Common myeloid progenitor, CD34-positive (primary cell): ENCODE results near the gene DACT1.

ENCODE experiments used
- CTCF ChIA-PET: fragments of 350-600 bp; sonication (Branson Sonifier 250); formaldehyde crosslinking; loops from one replicate; lab custom pipeline; 2021; ENCODE audit warnings: antibody characterized with exemption; lab: Charles Lee
- POLR2A ChIA-PET: fragments of 350-600 bp; sonication (Branson Sonifier 250); formaldehyde crosslinking; loops from one replicate; lab custom pipeline; 2021; ENCODE audit warnings: antibody characterized with exemption; lab: Charles Lee
- DNase-seq, 3 donors: peaks; one replicate each; pipeline versions ENCODE4 v3.0.0 to v3.0.0-alpha.2; 2013
- H3K27ac ChIP-seq, 2 experiments: 1 replicate in 1 of 2; 2 replicates in 1 of 2; pipeline ENCODE4 v1.7.0; 2013; ENCODE audit warnings: inconsistent platforms in 2 of 2, low read length in 2 of 2, mild to moderate bottlenecking in 2 of 2, low read depth in 1 of 2, moderate library complexity in 1 of 2; ENCODE audit not compliant: severe bottlenecking in 2 of 2, insufficient read depth in 1 of 2, poor library complexity in 1 of 2
- H3K27me3 ChIP-seq, 5 experiments: replicated peaks in 2 of 5; 1 replicate in 3 of 5; 2 replicates in 2 of 5; pipeline versions ENCODE4 v1.6.1 to v1.7.0; 2013; ENCODE audit warnings: low read length in 4 of 5, mild to moderate bottlenecking in 2 of 5, moderate library complexity in 2 of 5, inconsistent platforms in 1 of 5; ENCODE audit not compliant: insufficient read depth in 5 of 5, control insufficient read depth in 4 of 5
- H3K36me3 ChIP-seq, 4 experiments: 1 replicate in 2 of 4; 2 replicates in 2 of 4; pipeline versions ENCODE4 v1.6.1 to v1.7.0; 2013; ENCODE audit warnings: low read length in 3 of 4, control low read depth in 1 of 4, mild to moderate bottlenecking in 1 of 4; ENCODE audit not compliant: control insufficient read depth in 4 of 4, insufficient read depth in 4 of 4
- H3K4me1 ChIP-seq, 4 experiments: 1 replicate in 3 of 4; 2 replicates in 1 of 4; pipeline versions ENCODE4 v1.6.1 to v1.7.1; 2013; ENCODE audit warnings: low read length in 3 of 4, mild to moderate bottlenecking in 3 of 4, control low read depth in 1 of 4, inconsistent platforms in 1 of 4, moderate library complexity in 1 of 4; ENCODE audit not compliant: control insufficient read depth in 4 of 4, insufficient read depth in 4 of 4; ENCODE audit errors: control extremely low read depth in 1 of 4
- H3K4me3 ChIP-seq, 7 experiments: 1 replicate in 4 of 7; 2 replicates in 3 of 7; pipeline versions ENCODE4 v1.5.1 to v1.7.0; 2013; ENCODE audit warnings: mild to moderate bottlenecking in 7 of 7, low read length in 6 of 7, moderate library complexity in 6 of 7, inconsistent platforms in 2 of 7, low read depth in 2 of 7, control low read depth in 1 of 7; ENCODE audit not compliant: insufficient read depth in 4 of 7, control insufficient read depth in 1 of 7; ENCODE audit errors: extremely low read depth in 1 of 7
- H3K9me3 ChIP-seq, 5 experiments: 1 replicate in 4 of 5; 2 replicates in 1 of 5; pipeline versions ENCODE4 v1.6.1 to v1.7.1; 2013; ENCODE audit warnings: low read length in 4 of 5, mild to moderate bottlenecking in 2 of 5, inconsistent platforms in 1 of 5, low read depth in 1 of 5, moderate library complexity in 1 of 5; ENCODE audit not compliant: control insufficient read depth in 4 of 5, insufficient read depth in 2 of 5; ENCODE audit errors: control extremely low read depth in 1 of 5
- WGBS: methylation state at CpG from one replicate; pipeline ENCODE4 v1.1.5; 2013; ENCODE audit not compliant: insufficient coverage; 5-methylcytosine and 5-hydroxymethylcytosine counted together

Gene DACT1

GRCh38 chr14:58598804-58599525 lies 38.8 kb upstream of the DACT1 start:
- Histone ChIP-seq H3K27me3 (no peaks in the 10 kb centered on the region), H3K4me3 (no peak overlapping the region), H3K36me3 (no peaks in the 10 kb centered on the region), H3K27ac (no peak overlapping the region), H3K4me1 (peaks cover 0 to 3% (median 0%) of the 10 kb centered on the region in 4 experiments), H3K9me3 (no peaks in the 10 kb centered on the region)
- 92% methylated on average over 6 of the region's 11 CpGs for WGBS
- CTCF ChIA-PET, result interaction anchor here (0.6 to 1.5 kb wide), 2 partner anchors 12 to 15 kb away, joined by 3 to 4 read pairs; no protein-coding TSS in a partner anchor
- POLR2A ChIA-PET, result no interaction called here
- no peak for DNase-seq

- CTCF ChIA-PET, result interaction anchor here (0.6 kb wide), 1 partner anchor 12 kb away, joined by 3 read pairs; no protein-coding TSS in a partner anchor
- DNase-seq, result no peak
- no peaks in the 10 kb centered on the region for H3K9me3 ChIP-seq
- H3K36me3 ChIP-seq, result no peaks in the 10 kb centered on the region
- POLR2A ChIA-PET, result no interaction called here
- H3K27me3 ChIP-seq, result no peaks in the 10 kb centered on the region
- H3K4me1 ChIP-seq, result peaks cover 0 to 3% (median 0%) of the 10 kb centered on the region in 4 experiments
- H3K4me3 ChIP-seq, result no peak overlapping the region
- WGBS, result 86% methylated on average over 1 of the region's 2 CpGs
- H3K27ac ChIP-seq, result no peak overlapping the region
These were observed 38.1 kb upstream of the DACT1 start for GRCh38 chr14:58599707-58600106.

GRCh38 chr14:58605465-58605864 lies 32.3 kb upstream of the DACT1 start:
- POLR2A ChIA-PET, result no interaction called here
- DNase-seq, result no peak
- Histone ChIP-seq H3K4me1 (no peaks in the 10 kb centered on the region), H3K27ac (no peak overlapping the region), H3K9me3 (no peaks in the 10 kb centered on the region), H3K4me3 (no peak overlapping the region), H3K36me3 (no peaks in the 10 kb centered on the region), H3K27me3 (no peaks in the 10 kb centered on the region)
- CTCF ChIA-PET, result no interaction called here
- 96% methylated on average over 4 of the region's 4 CpGs for WGBS

- Histone ChIP-seq H3K27ac (no peak overlapping the region), H3K27me3 (no peaks in the 10 kb centered on the region), H3K9me3 (no peaks in the 10 kb centered on the region), H3K4me3 (no peak overlapping the region), H3K4me1 (no peaks in the 10 kb centered on the region), H3K36me3 (no peaks in the 10 kb centered on the region)
- CTCF ChIA-PET, result no interaction called here
- WGBS, result 94% methylated on average over 6 of the region's 7 CpGs
- DNase-seq, result no peak
- POLR2A ChIA-PET, result no interaction called here
These were observed 30.4 kb upstream of the DACT1 start for GRCh38 chr14:58607131-58607951.

GRCh38 chr14:58607952-58608317 lies 29.8 kb upstream of the DACT1 start:
- Histone ChIP-seq H3K27ac (no peak overlapping the region), H3K4me3 (no peak overlapping the region), H3K36me3 (no peaks in the 10 kb centered on the region), H3K4me1 (no peaks in the 10 kb centered on the region), H3K27me3 (no peaks in the 10 kb centered on the region), H3K9me3 (no peaks in the 10 kb centered on the region)
- DNase-seq, result no peak
- ChIA-PET CTCF (no interaction called here), POLR2A (no interaction called here)
- WGBS, result 100% methylated on average over 1 of the region's 3 CpGs

- no CpG with 5 or more reads among the region's 1 CpG for WGBS
- H3K4me3 ChIP-seq, result no peak overlapping the region
- no peak overlapping the region for H3K27ac ChIP-seq
- no peaks in the 10 kb centered on the region for H3K27me3 ChIP-seq
- no peaks in the 10 kb centered on the region for H3K9me3 ChIP-seq
- no peak for DNase-seq
- peaks cover 0 to 5% (median 2%) of the 10 kb centered on the region in 4 experiments for H3K4me1 ChIP-seq
- POLR2A ChIA-PET, result no interaction called here
- H3K36me3 ChIP-seq, result no peaks in the 10 kb centered on the region
- CTCF ChIA-PET, result no interaction called here
These were observed 20.1 kb upstream of the DACT1 start for GRCh38 chr14:58617619-58618018.

- Histone ChIP-seq H3K9me3 (no peaks in the 10 kb centered on the region), H3K4me3 (no peak overlapping the region), H3K27ac (no peak overlapping the region), H3K4me1 (peaks cover 0 to 5% (median 2%) of the 10 kb centered on the region in 4 experiments), H3K36me3 (no peaks in the 10 kb centered on the region), H3K27me3 (no peaks in the 10 kb centered on the region)
- POLR2A ChIA-PET, result no interaction called here
- no peak for DNase-seq
- CTCF ChIA-PET, result interaction anchor here (1.1 kb wide), 2 partner anchors 10 to 21 kb away, joined by 3 to 4 read pairs; no protein-coding TSS in a partner anchor
- no CpG with 5 or more reads among the region's 2 CpGs for WGBS
These were observed 17.8 kb upstream of the DACT1 start for GRCh38 chr14:58620011-58620410.
